Hematopoietic multipotent progenitor cell treated with erythropoietin and hydrocortisone succinate and interleukin-3 and kit ligand, for 6 days (in vitro differentiated cells): ENCODE measurements around the gene HENMT1.
"Not testable (repeated sequence)": the region's sequence is repeated elsewhere in the genome, so short reads cannot be mapped to it uniquely, and the experiment has no call there.

Experiments
- DNase-seq: peaks from one replicate; pipeline ENCODE4 v3.0.0-alpha.2; 2015

Gene HENMT1

DNA sequence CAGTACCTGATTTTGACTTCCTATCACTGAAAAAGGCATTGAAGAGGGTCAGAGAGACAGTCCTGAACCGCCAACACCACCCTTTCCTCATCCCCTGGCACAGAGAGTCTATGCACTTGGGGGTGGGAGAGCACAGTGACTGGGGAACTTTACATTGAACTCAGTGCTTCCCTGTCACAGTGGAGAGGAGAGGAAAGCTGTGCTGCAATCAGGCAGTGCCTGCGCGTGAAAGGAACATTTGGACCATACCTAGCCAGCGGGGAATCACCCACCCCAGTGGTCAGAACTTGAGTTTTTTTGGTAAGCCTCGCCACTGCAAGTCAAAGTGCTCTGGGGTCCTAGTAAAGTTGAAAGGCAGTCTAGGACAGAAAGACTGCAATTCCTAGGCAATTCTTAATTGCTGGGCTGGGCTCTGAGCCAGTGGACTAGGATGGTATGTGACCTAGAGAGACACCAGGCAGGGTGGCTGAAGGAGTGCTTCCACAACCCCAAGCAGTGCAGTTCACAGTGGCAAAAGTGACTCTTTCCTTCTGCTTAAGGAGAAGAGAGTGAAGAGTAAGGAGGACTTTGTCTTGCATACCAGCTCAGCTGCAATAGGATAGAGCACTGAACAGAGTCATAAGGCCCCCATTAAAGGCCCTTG lies 9.4 kb upstream of the HENMT1 start:
- no peak for DNase-seq

DNA sequence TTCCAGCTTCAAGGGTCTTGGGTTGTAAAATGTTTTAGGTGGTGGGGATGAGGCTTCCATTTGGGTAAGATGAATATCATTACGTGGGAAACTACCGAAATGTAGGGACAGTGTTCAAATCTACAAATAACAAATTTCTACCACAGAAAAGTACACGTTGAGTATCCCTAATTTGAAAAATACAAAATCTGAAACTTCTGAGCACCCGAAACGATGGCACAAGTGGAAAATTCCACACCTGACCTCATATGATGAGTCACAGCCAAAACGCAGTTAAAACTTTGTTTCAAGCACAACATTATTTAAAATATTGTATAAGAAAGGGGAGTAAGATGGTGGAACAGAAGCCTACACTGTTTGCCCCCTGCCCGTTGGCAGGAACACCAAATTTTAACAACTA lies 8.8 kb upstream of the HENMT1 start:
- DNase-seq, result no peak

DNA sequence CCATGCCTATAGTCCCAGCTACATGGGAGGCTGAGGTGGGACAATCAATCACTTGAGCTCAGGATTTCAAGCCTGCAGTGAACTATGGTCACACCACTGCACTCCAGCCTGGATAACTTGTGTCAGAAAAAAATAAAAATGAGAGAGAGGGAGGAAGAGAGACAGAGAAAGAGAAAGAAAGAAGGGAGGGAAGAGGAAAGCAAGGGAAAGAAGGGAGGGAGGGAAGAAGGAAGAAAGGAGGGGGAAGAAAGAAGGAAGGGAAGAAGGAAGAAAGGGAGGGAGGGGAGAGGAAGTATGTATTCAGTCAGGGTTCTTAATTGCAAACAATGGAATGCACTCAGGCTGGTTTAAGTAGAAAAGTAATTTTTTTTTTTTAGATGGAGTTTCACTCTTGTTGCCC lies 7.9 kb upstream of the HENMT1 start:
- no peak for DNase-seq

DNA sequence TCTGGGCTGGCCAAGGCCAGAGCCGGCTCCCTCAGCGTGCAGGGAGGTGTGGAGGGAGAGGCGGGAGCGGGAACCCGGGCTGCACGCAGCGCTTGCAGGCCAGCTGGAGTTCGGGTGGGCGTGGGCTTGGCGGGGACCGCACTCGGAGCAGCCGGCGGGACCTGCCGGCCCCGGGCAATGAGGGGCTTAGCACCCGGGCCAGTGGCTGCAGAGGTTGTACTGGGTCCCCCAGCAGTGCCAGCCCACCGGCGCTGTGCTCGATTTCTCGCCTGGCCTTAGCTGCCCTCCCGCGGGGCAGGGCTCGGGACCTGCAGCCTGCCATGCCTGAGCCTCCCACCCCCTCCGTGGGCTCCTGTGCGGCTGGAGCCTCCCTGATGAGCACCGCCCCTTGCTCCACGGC lies 6.5 kb upstream of the HENMT1 start:
- not testable (repeated sequence) for DNase-seq

DNA sequence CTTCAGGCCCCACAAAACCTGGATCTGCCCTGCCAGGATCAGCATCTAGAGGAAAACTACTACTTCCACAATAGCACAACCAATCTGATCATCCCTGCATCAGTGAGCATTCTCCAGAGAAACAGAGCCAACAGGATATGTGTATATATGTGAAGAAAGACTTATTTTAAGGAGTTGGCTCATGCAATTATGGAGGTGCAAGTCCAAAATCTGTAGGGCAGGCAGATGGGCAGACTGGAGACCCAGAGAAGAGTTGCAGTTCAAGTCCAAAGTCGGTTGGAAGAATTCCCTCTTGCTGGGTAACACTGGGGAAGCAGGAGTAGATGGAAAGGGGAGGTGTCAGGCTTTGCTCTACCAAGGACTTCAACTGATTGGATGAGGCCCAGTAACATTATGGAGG lies 4.9 kb upstream of the HENMT1 start:
- no peak for DNase-seq

DNA sequence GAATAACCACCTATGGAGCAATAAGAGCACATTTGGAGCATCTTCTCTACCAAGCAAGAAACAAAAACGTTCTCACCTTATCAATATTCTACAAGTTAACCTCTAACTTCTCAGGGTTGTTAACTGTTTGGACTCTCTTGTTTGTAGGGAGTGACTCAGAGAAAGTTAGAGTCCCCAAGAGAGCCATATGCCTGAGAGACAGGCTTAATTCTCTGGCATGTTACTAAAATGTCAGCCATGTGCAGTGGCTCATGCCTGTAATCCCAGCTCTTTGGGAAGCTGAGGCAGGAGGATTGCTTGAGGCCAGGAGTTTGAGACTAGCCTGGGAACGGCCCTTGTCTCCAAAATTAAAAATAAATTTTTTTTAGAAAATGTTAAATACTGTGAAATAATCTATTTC lies 4.2 kb upstream of the HENMT1 start:
- no peak for DNase-seq

DNA sequence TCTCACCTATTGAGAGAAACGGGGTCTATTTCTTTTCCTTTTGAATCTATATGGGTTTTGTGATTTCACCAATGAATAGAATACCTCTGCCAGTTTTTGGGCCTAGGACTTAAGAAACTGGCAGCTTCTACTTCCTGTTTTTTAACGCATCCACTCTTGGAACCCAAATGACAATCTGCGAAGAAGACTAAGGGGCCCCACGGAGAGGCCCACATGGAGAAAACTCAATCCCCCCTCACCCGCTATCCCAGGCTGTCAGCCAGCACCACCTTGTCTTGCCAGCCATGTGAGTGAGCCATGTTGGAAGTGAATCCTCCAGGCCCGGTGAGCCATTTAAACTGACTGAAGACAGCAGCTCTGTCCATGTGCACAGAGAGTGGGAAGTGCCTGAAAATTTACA lies 3.6 kb upstream of the HENMT1 start:
- DNase-seq, result peak; percentile 31

DNA sequence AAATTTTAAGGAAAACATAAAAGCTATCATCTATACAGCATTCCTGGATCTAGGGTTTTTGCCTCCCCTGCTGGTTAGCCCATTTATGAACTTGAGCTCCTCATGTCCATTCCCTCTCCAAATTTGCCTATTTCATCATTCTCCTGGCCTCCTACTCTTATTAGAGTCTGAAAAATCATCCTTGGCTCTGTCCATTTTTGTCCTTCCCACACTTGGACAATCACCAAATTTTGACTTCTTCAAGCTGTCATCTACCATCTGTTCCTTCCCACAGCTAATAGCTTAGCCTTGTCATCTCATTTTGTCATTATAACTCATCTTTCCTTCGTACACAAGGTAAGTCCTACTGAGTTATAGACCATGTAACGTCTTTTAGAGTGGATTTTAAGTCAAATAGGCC lies 2.2 kb upstream of the HENMT1 start:
- no peak for DNase-seq

GRCh38 chr1:108657356-108658080 lies 3.4 kb downstream of the HENMT1 start:
- no peak for DNase-seq

- no peak for DNase-seq
Observed at GRCh38 chr1:108653431-108654105, 7.3 kb downstream of the HENMT1 start.

GRCh38 chr1:108646648-108647269 lies 14.1 kb downstream of the HENMT1 start:
- DNase-seq, result peak; percentile 89

DNA sequence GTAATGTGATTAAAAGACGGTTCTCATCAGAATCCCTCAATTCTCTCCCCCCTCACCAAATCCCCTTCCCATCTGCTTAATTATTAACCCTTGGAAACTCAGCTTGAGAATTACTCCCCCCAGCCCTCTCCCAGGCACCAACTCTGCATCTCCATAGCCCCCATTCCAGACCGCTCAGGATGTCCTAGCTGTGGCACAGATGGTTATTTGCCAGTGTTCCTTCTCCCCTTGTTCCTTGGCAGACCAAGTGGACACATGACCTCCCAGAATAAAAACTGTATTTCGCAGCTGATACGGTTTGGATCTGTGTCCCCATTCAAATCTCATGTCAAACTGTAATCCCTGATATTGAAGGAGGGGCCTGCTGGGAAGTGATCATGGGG lies 14.6 kb downstream of the HENMT1 start:
- no peak for DNase-seq

- DNase-seq, result peak; percentile 44
Observed at GRCh38 chr1:108645564-108646184, 15.2 kb downstream of the HENMT1 start.

- DNase-seq, result peak; percentile 62
Observed at GRCh38 chr1:108644984-108645383, 15.9 kb downstream of the HENMT1 start.

GRCh38 chr1:108643492-108644335 lies 17.2 kb downstream of the HENMT1 start:
- DNase-seq, result peak; percentile 85

- DNase-seq, result not testable (repeated sequence)
Observed at GRCh38 chr1:108640863-108641262, 20.0 kb downstream of the HENMT1 start.

- no peak for DNase-seq
Observed at GRCh38 chr1:108639899-108640560, 20.9 kb downstream of the HENMT1 start.

- DNase-seq, result no peak
Observed at GRCh38 chr1:108636876-108637275, 24.0 kb downstream of the HENMT1 start.

DNA sequence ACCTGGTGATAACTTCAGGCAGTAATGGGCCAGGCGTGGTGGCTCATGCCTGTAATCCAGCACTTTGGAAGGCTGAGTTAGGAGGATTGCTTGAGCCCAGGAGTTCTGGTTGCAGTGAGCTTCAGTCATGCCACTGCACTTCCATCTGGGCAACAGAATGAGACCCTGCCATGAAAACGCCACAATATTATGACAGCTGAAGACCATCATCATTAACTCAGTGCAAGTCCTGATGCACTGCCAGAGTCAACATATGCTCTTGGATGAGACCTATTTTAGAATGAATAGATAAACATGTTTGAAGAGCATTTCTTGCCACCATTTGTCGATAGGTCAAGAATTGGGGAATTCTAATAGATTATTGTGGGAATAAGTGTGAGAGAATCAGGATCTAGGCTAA lies 26.4 kb downstream of the HENMT1 start:
- no peak for DNase-seq

DNA sequence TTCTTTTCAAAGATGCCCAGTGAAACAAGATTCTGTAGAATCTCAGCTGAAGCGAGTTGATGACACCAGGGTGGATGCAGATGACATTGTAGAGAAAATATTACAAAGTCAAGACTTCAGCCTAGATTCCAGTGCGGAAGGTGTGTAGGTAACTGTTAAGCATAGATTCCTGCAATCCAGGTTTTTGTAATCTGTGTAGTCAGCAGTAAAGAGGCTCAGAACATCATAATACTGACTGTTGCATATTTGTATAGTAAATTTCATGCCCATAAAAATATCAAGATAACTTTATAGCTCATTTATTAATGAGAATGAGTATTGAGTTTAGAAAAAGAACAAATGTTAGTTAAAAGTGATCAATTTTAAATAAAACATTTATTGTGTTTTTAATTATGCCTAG lies 32.2 kb downstream of the HENMT1 start:
- DNase-seq, result no peak

GRCh38 chr1:108627951-108628350 lies 32.9 kb downstream of the HENMT1 start:
- no peak for DNase-seq

DNA sequence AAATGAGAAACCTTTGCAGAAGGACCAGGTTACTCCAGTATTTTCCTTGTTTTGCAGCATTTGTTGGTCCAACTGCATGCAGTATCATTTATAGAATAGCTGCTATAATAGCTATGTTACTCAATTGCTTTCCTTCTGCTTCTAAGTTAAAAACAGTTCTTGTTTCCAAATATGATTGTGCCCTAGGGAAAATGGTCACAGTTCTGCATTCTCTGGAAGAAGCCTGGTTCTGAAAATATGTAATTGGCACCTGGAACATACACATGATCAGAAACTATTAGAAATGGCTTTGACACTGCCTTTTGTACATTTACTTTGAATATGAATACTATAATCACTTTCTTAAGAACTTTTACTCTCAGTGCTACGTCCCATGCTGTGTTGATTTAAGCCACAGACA lies 33.6 kb downstream of the HENMT1 start:
- no peak for DNase-seq
